Measurements from ENCODE around the gene DHPS.
A peak's percentile ranks its signal among the peaks of the same experiment; 100 is the strongest.

GRCh38 chr19:12666265-12667048 is 15.2 kb downstream of the DHPS start, which contains the start of the genes MAN2B1 and WDR83:
- TF ChIP-seq POLR2A (IDR thresholded peaks at IDR 0.05; ENCODE audit: low read depth, low read length) (peak; percentile 43; the same call in 1 of the 2 replicates), POLR2AphosphoS5 (IDR thresholded peaks at IDR 0.05; ENCODE audit: low read depth, low read length) (peak; percentile 17; the same call in 1 of the 2 replicates), SPI1 (IDR thresholded peaks at IDR 0.05; ENCODE audit: low read depth, low read length) (no peak), TAF1 (IDR thresholded peaks at IDR 0.05; ENCODE audit: low read depth, low read length) (peak; percentile 10; the same call in 1 of the 2 replicates)
